GM12865 (cell line): Measurements from ENCODE around the gene CYB561D2.
A peak's percentile ranks its signal among the peaks of the same experiment; 100 is the strongest.

Source experiments
- DNase-seq: peaks from one replicate; pipeline ENCODE4 v3.0.0; 2010; ENCODE audit warnings: low read depth
- H3K4me3 ChIP-seq: 2 replicates; pipeline ENCODE4 v1.5.1; 2011; ENCODE audit warnings: mild to moderate bottlenecking, low read depth, low read length, control low read depth
- TF ChIP-seq, protein P1 (sequence below): IDR thresholded peaks from 2 replicates; pipeline ENCODE4 v1.5.1; 2011; ENCODE audit warnings: low read length, control low read depth, low read depth, inconsistent platforms; ENCODE audit not compliant: insufficient read depth; ENCODE audit errors: missing control alignments

The CYB561D2 gene

DNA sequence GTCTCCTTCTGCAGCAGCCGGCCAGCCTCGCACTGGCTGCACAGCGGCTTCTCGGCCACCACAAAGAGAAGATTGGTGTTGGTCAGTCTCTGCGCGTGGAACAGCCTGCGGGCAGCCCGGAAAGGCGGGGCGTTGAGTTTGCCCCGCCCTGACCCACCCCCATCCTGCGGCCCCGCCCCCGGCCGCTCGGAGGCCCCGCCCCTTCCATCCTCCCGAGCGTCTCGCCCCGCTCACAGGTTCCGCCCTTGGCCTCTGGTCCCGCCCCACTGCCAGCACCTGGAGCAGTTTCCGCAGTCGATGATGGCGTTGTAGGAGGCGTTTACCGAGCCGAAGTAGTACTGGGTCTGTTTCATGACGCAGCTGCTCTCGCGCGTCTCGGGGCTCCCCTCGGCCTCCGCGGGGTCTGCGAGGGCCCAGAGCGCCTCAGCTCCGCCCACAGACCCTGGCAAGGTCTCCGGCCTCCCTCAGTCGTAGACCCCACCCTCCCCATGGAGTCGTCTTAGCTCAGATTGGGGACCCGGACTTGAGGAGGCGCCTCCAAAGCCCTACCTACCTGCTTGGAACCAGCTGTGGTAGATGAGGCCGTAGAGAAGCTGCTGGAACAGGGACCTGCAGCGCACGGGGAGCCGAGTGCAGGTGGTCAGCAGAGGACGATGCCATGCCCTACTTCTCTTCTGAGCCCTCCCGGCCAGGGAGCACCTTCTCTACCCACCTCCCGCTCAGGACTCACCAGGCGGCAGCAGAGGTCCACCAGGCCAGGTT is 14.6 kb downstream of the CYB561D2 start:
- TF ChIP-seq, protein P1, sequence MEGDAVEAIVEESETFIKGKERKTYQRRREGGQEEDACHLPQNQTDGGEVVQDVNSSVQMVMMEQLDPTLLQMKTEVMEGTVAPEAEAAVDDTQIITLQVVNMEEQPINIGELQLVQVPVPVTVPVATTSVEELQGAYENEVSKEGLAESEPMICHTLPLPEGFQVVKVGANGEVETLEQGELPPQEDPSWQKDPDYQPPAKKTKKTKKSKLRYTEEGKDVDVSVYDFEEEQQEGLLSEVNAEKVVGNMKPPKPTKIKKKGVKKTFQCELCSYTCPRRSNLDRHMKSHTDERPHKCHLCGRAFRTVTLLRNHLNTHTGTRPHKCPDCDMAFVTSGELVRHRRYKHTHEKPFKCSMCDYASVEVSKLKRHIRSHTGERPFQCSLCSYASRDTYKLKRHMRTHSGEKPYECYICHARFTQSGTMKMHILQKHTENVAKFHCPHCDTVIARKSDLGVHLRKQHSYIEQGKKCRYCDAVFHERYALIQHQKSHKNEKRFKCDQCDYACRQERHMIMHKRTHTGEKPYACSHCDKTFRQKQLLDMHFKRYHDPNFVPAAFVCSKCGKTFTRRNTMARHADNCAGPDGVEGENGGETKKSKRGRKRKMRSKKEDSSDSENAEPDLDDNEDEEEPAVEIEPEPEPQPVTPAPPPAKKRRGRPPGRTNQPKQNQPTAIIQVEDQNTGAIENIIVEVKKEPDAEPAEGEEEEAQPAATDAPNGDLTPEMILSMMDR: no peak
- peak; percentile 92 for DNase-seq
- peak overlapping the region; percentile 55 for H3K4me3 ChIP-seq

GRCh38 chr3:50365842-50366220 is 15.2 kb downstream of the CYB561D2 start:
- DNase-seq: no peak
- H3K4me3 ChIP-seq: no peak overlapping the region
- TF ChIP-seq, protein P1: no peak

DNA sequence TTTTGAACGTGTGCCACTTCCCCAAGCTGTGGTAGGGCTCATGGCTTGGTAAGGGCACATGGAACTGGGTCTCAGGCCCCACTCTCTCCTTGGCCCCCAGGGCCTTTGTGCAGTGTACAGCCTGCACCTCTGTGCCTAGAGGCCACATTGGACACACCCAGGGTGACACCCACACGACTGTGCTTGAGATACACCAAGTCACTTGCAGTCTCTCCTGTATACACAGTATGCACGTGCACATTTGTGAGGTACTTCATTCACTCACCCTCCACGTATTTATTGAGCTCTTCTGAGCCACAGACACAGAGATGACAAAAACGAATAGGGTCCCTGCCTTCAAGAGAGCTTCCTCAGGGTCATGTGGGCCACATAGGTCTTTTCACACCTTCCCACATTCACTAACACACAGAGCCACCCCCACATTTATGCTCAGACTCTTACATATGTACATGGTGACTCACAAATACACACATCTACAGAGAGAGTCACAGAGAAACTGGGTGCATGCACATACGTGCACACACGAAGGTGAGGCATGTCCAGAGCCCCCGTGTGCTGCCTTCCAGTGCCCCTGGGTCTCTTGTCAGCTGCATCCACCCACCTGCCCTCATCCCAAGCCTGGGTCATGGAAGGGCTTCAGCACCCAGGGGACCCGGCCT is 18.5 kb downstream of the CYB561D2 start:
- TF ChIP-seq, protein P1: no peak

DNA sequence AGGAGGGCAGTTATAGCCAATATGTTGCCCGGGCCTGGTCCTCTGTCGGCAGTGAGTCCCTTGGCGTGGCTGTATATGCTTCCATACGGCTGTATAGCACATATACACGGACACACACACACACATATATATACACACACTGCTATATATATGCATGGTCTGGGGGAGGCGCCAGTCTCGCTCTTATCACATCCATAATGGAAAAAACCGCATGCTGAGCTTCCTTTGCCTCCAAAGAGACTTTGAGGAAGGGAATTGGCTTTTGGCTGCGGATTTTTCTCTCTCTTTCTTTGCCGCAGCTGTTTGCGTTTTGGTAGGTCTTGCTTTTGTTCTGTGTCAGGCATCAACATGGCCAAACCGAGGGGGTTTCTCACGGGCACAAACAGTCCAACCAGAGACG is 19.9 kb downstream of the CYB561D2 start:
- no peak for DNase-seq
- TF ChIP-seq, protein P1: no peak
- no peak overlapping the region for H3K4me3 ChIP-seq

More for the DNA sequence above, 18.5 kb downstream of the CYB561D2 start:
- DNase-seq: no peak
- H3K4me3 ChIP-seq: no peak overlapping the region

GRCh38 chr3:50371133-50371685 is 20.5 kb downstream of the CYB561D2 start:
- TF ChIP-seq, protein P1: no peak
- no peak overlapping the region for H3K4me3 ChIP-seq
- DNase-seq: peak; percentile 34

- TF ChIP-seq, protein P1: no peak
- no peak for DNase-seq
- H3K4me3 ChIP-seq: no peak overlapping the region
Measured at GRCh38 chr3:50372349-50372748, 21.7 kb downstream of the CYB561D2 start.
